ENCODE data around the gene RNU1-2. TPM values are rescaled to one million over a fixed set of nuclear protein-coding genes. Genes with fewer than 3 reads are reported as not detected.

RNU1-2 gene
- total RNA-seq, 1 experiment from 2014 or later = 1,622 TPM

- Histone ChIP-seq H3K36me3 (ENCODE audit: control insufficient read depth, insufficient read depth, low read length) (no peaks in the 10 kb centered on the region), H3K9me3 (no peaks in the 10 kb centered on the region), H3K4me3 (ENCODE audit: low read depth, low read length) (no peak overlapping the region), H3K4me1 (no peaks in the 10 kb centered on the region), H3K27me3 (replicated peaks; ENCODE audit: control insufficient read depth, insufficient read depth, low read length) (no peaks in the 10 kb centered on the region)
- POLR2A ChIA-PET = no interaction called here
- H3K4me3 Mint-ChIP-seq (ENCODE audit: unreplicated experiment) = no peak overlapping the region
- no peaks in the 10 kb centered on the region for H3K9me3 Mint-ChIP-seq (ENCODE audit: unreplicated experiment)
- TF ChIP-seq, protein P1, sequence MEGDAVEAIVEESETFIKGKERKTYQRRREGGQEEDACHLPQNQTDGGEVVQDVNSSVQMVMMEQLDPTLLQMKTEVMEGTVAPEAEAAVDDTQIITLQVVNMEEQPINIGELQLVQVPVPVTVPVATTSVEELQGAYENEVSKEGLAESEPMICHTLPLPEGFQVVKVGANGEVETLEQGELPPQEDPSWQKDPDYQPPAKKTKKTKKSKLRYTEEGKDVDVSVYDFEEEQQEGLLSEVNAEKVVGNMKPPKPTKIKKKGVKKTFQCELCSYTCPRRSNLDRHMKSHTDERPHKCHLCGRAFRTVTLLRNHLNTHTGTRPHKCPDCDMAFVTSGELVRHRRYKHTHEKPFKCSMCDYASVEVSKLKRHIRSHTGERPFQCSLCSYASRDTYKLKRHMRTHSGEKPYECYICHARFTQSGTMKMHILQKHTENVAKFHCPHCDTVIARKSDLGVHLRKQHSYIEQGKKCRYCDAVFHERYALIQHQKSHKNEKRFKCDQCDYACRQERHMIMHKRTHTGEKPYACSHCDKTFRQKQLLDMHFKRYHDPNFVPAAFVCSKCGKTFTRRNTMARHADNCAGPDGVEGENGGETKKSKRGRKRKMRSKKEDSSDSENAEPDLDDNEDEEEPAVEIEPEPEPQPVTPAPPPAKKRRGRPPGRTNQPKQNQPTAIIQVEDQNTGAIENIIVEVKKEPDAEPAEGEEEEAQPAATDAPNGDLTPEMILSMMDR (IDR thresholded peaks at IDR 0.05; ENCODE audit: insufficient read depth in 1 of 2, low read depth in 1 of 2, low read length in 1 of 2, severe bottlenecking in 1 of 2, unreplicated experiment in 1 of 2) = no peak
- no TSS peak for BruUV-seq (replicated peaks)
- no peak for DNase-seq
- peaks cover 9% of the 10 kb centered on the region for H3K4me1 Mint-ChIP-seq (ENCODE audit: low read depth, unreplicated experiment)
- intact Hi-C loops (cut with micrococcal nuclease; ENCODE audit: unreplicated experiment) = no loop called here
- H3K27me3 Mint-ChIP-seq (ENCODE audit: insufficient read depth, unreplicated experiment) = no peaks in the 10 kb centered on the region
- H3K27ac Mint-ChIP-seq (ENCODE audit: unreplicated experiment) = no peak overlapping the region
- CTCF ChIA-PET = interaction anchor here (0.5 kb wide), 1 partner anchor 85 kb away, joined by 4 read pairs; no protein-coding TSS in a partner anchor
- peaks cover under 1% of the 10 kb centered on the region for H3K36me3 Mint-ChIP-seq (ENCODE audit: insufficient read depth, unreplicated experiment)
Measured at GRCh38 chr1:16924216-16924918, 28.6 kb downstream of the RNU1-2 start.

GRCh38 chr1:16924919-16925477, 29.2 kb downstream of the RNU1-2 start:
- ChIA-PET CTCF (no interaction called here), POLR2A (interaction anchor here (0.6 kb wide), 1 partner anchor 9 kb away, joined by 3 read pairs; no protein-coding TSS in a partner anchor)
- H3K4me3 ChIP-seq (ENCODE audit: low read depth, low read length) = no peak overlapping the region
- no peaks in the 10 kb centered on the region for H3K36me3 Mint-ChIP-seq (ENCODE audit: insufficient read depth, unreplicated experiment)
- H3K4me3 Mint-ChIP-seq (ENCODE audit: unreplicated experiment) = no peak overlapping the region
- peak in 1 of 2 experiments; percentile 40 for DNase-seq
- H3K36me3 ChIP-seq (ENCODE audit: control insufficient read depth, insufficient read depth, low read length) = no peaks in the 10 kb centered on the region
- no peaks in the 10 kb centered on the region for H3K9me3 ChIP-seq
- no peaks in the 10 kb centered on the region for H3K27me3 Mint-ChIP-seq (ENCODE audit: insufficient read depth, unreplicated experiment)
- H3K4me1 Mint-ChIP-seq (ENCODE audit: low read depth, unreplicated experiment) = peaks cover 9% of the 10 kb centered on the region
- H3K27me3 ChIP-seq (replicated peaks; ENCODE audit: control insufficient read depth, insufficient read depth, low read length) = no peaks in the 10 kb centered on the region
- BruUV-seq (replicated peaks) = no TSS peak
- H3K27ac Mint-ChIP-seq (ENCODE audit: unreplicated experiment) = no peak overlapping the region
- no peaks in the 10 kb centered on the region for H3K4me1 ChIP-seq
- TF ChIP-seq, protein P1 (IDR thresholded peaks at IDR 0.05; ENCODE audit: insufficient read depth in 1 of 2, low read depth in 1 of 2, low read length in 1 of 2, severe bottlenecking in 1 of 2, unreplicated experiment in 1 of 2) = peak; percentile 20 to 36
- intact Hi-C loops (cut with micrococcal nuclease; ENCODE audit: unreplicated experiment) = no loop called here
- H3K9me3 Mint-ChIP-seq (ENCODE audit: unreplicated experiment) = no peaks in the 10 kb centered on the region

DNA sequence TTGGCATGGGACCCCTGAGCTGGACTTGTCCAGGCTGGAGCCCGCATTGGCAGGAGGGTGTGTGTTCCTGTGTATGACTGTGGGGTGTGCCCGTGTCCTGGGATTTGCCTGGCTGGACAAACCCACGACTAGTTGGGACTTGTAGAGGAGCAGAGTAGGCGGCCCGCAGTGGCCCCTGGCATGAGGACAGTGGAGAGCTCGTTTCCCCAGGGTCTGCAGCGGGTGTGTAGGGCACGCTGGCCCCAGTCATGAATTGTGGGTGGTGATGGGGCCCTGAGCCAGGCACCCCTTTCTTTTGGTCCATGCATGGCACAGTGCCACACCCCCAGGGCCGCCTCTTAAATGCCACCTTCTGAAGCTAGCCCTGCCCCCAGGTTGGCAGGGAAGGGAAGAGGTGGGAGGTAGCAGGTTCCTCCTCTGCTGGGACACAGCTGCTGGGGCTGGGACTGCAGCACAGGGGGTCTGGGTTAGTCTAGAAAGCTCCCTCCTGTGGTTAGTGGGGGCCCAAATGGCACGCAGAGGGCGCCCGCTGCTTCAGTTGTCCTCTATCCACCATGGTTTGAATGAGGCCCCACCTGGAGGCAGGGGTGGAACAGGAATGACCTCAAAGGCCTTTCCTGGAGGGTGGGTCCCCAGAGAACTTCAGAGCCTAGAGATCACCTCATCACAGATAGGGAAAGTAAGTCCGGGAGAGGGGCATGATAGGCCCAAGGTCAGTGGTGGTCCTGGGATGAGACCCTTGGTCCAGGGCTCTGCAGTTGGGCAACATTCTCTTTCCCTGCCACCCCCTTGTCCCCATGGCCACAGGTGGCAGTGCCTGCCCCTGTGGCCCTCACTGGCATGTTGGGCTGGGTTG, 30.1 kb downstream of the RNU1-2 start:
- no peaks in the 10 kb centered on the region for H3K4me1 ChIP-seq
- DNase-seq = no peak
- Mint-ChIP-seq H3K4me1 (ENCODE audit: low read depth, unreplicated experiment) (peaks cover 9% of the 10 kb centered on the region), H3K27me3 (ENCODE audit: insufficient read depth, unreplicated experiment) (no peaks in the 10 kb centered on the region), H3K36me3 (ENCODE audit: insufficient read depth, unreplicated experiment) (no peaks in the 10 kb centered on the region), H3K4me3 (ENCODE audit: unreplicated experiment) (no peak overlapping the region), H3K9me3 (ENCODE audit: unreplicated experiment) (no peaks in the 10 kb centered on the region), H3K27ac (ENCODE audit: unreplicated experiment) (no peak overlapping the region)
- H3K4me3 ChIP-seq (ENCODE audit: low read depth, low read length) = no peak overlapping the region
- H3K36me3 ChIP-seq (ENCODE audit: control insufficient read depth, insufficient read depth, low read length) = no peaks in the 10 kb centered on the region
- ChIA-PET POLR2A (interaction anchor here (0.6 kb wide), 1 partner anchor 8 kb away, joined by 3 read pairs; no protein-coding TSS in a partner anchor), CTCF (no interaction called here)
- intact Hi-C loops (cut with micrococcal nuclease; ENCODE audit: unreplicated experiment) = no loop called here
- TF ChIP-seq, protein P1 (IDR thresholded peaks at IDR 0.05; ENCODE audit: insufficient read depth in 1 of 2, low read depth in 1 of 2, low read length in 1 of 2, severe bottlenecking in 1 of 2, unreplicated experiment in 1 of 2) = no peak
- BruUV-seq (replicated peaks) = no TSS peak
- no peaks in the 10 kb centered on the region for H3K27me3 ChIP-seq (replicated peaks; ENCODE audit: control insufficient read depth, insufficient read depth, low read length)
- no peaks in the 10 kb centered on the region for H3K9me3 ChIP-seq
